Activated CD4-positive, alpha-beta T cell treated with anti-CD3 and anti-CD28 coated beads, Interleukin-2, amount 50 U/mL, for 48 hours (primary cell): ENCODE results near the gene COL9A3.
A peak's percentile ranks its signal among the peaks of the same experiment; 100 is the strongest.

Experiments
- DNase-seq, 2 experiments: peaks; one replicate each; pipeline ENCODE4 v3.0.0-alpha.2; 2020

COL9A3 gene

DNA sequence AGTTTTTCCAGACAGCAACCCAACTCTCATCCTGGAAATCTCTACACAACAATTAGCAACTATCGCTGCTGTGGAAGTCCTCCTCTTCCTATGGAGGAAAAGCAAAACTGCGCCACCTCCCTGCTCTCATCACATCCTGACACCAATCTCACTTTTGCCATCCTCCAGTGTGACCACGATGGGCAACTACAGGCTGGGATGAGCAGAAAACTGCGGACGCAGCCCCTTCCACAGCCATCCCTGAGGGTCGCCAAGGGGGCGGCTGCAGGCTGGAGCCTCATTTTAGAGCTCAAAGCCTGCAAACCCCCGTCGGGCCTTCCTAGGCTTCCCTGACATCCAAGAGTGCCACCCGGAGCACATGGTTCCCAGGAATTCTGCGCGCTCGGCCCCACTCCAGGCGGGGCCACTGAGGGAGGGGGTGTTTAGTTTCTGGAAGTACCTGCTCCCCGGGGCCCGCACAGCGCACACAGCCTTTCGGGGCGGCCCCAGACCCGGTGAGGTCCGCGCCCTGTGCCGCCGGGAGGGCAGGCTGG, 43.6 kb downstream of the COL9A3 start:
- DNase-seq = no peak

- DNase-seq = peak; percentile 21 to 40
These were observed 44.3 kb downstream of the COL9A3 start for GRCh38 chr20:62860924-62861691.

DNA sequence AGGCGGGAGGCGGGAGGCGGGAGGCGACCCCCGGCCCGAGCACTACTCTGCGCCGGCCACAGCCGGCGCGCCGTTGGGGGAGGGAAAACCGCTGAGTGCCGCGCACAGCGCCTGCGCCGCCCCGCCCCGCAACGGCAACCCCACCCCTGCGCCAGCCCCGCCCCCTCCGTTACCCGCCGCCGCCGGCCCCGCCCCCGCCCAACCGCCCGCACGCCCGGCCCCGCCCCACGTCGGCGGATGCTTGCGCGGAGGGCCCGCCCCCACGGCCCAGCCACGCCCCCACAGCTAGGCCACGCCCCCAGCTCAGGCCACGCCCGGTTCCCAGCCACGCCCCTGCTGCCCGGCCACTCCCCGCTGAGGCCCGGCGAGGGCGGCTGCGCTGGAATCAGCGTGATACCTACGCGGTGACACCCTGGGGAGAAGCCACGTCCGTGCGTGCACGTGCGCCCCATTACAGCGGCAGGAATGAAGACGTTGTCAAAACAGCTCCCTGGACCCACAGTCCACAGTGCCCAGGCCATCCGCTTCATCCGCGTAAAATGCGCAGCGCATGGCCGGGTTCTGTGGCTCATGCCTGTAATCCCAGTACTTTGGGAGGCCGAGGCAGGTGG, 45.0 kb downstream of the COL9A3 start, which contains the start of gene TCFL5:
Gene TCFL5 (minus strand): TSS at position 97 of the 611 bp plus-strand sequence. CDS start 152 bp downstream, outside the sequence.
- DNase-seq = peak; percentile 88

DNA sequence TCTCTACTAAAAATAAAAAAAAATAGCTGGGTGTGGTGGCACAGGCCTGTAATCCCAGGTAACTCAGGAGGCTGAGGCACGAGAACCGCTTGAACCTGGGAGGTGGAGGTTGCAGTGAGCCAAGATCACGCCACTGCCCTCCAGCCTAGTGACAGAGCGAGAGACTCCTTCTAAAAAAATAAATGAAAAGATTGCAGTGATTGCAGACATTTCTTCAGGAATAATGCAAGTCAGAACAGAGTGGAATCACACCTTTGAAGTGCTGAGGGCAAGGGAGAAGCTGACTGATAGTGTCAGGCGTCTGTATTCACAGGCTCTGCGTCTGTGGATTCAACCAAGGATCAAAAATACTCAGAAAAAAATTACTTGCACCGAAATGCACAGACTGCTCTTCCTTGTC, 47.4 kb downstream of the COL9A3 start:
- DNase-seq = no peak

DNA sequence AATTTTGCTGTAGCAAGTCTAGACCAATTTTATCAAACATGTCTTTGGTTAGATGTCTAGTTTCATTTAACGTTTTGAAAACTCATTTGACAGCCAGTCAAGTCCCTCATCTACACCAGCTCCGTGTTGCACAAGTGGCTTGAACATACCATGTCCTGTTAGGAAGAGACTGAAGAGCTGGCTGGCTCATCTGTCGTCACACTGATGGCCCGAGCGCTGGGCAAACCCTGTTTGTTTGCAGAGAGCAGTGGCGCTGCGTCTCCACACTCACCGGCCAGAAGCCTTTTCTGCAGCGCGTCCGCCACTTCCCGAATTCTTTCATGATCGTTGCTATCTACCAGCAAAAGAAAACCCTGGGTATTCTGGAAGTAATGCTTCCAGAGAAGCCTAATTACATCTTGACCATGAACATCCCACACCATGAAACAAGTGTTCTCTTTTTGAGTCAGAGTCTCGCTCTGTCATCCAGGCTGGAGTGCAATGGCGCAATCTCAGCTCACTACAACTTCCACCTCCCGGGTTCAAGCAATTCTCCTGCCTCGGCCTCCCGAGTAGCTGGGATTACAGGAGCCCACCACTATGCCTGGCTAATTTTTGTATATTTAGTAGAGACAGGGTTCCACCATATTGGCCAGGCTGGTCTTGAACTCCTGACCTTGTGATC, 55.5 kb downstream of the COL9A3 start:
- DNase-seq = no peak

- no peak for DNase-seq
These were observed 56.0 kb downstream of the COL9A3 start for GRCh38 chr20:62872862-62873261.

- no peak for DNase-seq
These were observed 56.4 kb downstream of the COL9A3 start for GRCh38 chr20:62873280-62873679.

DNA sequence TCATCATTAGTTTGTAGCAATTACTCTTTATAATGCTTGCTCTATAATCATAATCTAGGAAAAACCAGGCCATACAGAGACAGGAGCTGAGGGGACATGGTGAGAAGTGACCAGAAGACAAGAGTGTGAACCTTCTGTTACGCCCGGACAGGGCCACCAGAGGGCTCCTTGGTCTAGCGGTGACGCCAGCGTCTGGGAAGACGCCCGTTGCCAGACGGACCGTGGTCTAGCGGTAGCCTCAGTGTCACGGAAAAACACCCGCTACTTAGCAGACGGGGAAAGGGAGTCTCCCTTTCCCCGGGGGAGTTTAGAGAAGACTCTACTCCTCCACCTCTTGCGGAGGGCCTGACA, 56.8 kb downstream of the COL9A3 start:
- peak; percentile 51 to 64 for DNase-seq

DNA sequence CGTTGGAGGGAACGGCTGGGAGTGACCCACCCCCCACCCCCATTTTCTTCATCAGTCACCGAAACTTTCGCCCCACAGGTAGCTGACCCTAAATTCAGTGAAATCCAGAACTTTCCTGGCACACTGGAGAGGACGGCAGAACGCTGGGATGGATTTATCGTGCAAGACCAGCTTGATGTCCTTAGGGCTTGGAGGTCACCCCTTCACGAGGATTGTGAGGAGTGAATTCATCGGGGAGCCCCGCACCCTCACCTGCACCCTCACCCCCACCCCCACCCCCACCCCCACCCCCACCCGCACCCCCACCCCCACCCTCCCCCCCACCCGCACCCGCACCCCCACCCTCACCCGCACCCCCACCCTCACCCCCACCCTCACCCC, 58.1 kb downstream of the COL9A3 start:
- DNase-seq = no peak

GRCh38 chr20:62875419-62876361, 58.8 kb downstream of the COL9A3 start:
- peak in 1 of 2 experiments; percentile 24 for DNase-seq

DNA sequence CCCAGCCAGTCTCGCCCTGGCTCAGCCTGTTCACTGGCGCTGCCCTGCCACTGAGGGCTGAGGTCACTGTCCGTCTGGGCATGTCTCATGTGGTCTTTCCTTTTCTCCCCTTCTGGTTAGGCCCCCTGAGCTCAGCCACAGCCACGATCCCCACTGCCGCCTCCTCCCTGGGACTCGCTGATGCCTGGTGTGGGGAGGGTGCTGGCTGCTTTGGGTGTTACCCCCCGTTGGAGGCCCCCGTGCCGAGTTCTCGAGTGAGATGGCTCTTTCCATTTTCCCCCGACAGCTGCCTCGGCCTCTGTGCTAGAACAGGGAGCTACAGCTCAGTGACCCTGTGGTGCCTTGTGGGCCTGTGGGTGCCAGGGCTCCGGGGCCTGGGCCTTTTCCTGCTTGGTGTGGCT, 59.7 kb downstream of the COL9A3 start:
- no peak for DNase-seq

DNA sequence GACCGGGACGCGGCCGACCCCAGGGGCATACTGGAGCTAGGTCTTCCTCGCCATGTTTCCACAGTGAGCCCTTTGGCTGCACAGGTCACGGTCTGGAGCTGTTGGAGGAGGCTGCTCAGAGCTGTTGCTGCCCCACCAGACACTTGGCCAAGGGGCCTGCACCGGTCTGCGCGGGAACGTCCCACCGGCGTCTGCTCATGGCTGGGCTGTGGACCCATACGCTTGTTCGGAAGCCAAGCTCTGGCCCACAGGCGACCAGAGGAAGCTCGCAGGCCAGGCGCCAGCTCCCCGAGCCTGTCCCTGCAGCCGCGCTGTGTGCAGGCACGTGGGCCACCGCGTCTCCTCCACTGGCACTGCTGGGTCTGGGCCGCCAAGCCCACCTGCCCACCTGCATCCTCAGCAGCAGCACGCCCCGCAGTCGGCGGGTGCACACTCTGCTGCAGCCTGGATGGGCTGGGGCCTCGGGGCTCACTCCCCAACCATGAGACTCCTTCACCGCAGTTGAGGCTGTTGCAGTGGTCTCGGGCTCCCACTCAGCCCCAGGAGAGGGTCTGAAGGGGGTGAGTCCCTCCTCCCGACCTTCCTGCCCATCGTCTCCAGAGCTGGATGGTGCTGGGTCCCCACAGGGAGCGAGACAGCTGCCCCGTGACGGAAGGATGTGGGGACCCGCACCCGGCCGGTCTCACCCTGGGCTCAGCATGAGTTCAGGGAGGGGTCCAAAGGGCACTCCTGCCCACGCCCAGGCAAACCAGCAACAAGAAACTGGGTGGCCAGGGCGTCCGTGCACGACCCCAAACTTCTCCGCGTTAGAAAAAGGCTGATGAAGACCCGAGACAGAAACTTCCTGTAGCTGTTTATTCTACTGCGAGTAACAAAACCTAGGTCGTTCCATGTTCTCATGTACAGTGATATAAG, 60.3 kb downstream of the COL9A3 start:
- no peak for DNase-seq

DNA sequence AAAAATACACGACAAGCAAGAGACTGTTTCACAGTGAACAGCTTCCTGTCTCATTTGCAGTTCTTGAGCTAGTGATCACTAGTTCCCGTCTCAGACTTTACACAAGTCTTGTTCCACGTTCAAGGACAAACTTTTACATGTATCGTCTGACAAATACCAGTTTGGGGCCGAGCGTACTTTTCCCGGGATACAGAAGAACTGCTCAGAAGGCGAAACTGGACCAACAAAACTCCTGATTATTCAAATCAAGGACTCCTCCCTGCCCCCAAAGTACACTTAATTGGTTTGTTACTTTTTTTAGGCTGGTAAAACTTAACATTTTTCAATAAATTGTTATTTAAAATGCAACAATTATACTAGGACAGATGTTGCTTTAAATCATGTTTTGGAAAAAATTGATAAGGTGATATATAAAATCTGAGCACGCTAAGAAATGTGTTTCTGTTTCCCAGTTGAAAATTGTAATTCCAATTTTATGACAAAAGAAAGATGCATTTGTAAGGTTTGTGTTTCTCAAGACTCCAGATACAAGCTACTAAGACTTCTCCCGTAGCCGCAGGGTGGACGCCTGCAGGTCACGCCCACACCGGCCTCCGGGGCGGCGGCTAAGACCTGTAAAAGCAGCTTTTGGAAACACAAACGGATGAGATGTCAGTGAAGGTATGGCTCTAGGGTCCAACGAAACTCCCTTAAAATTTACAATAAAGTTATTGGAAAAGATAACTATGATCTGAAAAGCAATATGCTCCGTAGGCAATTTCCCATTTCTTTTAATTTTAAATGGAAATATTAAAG, 61.6 kb downstream of the COL9A3 start:
- DNase-seq = no peak

GRCh38 chr20:62879275-62880146, 62.7 kb downstream of the COL9A3 start:
- no peak for DNase-seq

GRCh38 chr20:62880147-62880934, 63.5 kb downstream of the COL9A3 start:
- no peak for DNase-seq

DNA sequence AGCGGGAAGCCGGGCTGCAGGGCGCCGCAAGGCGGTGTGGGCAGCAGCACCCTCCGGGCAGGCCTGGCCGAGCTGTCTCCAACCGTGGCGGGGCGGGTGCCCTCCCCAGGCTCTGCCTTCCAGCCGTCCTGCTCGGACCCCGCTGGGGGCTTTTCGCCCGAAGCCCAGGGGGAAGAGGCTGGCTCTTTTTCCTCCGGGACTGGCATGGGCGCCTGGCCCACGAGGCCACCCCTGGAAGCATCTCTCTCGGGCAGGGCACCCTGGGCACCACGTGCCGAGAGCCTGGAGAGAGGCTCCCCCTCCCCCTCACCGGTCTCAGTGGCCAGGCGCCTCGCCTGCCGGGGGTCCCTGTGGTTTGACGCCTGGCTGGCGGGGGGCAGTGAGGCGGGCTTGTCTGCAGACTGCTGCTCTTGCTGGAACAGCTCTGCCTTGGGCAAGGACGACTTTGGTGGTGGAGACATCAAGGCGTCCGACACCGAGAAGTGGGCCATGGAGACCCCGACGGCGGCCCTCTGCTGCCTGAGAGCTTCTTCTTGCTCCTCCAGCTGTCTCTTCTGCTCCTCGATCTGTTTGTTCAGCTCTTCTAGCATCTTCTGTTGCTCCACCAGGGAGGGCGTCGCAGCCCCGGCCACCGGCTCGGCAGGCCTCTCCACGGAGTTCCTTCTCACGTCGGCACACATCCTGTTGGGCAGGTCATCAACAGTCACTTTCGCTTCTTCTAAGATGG, 64.2 kb downstream of the COL9A3 start:
- no peak for DNase-seq

DNA sequence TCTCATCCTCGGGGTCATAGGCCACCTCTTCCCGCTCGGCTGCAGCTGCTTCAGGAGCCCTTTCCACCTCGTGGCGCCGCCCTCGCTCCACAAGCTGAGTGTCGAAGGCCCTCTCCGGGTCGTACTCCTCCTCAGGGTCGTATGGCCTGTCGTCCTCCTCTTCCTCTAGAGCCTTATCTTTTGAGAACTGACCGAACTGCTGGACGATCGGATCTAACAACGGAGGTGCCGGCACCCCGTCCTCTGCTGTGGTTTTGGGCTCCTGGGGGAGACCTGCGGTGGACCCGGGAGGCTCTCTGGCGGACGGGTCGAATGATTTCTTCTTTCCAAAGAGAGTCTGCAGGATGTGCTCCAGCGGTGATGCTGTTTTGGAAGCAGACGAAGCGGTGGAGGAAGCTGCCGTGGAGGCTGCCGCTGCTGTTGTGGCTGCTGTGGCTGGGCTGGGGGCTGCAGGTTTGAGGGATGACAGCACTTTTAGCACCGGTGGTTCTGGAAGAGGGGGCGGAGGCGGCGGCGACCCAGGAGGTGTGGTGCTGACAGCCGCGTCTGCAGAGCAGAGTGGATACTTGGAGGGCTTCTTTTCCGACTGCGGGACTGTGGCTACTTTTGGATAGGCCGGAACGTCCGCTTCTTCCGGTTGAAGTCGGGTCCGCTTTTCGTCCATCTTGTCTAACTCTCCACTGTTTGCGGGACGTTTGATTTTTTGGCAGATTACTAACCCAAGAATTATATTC, 65.0 kb downstream of the COL9A3 start:
- no peak for DNase-seq
